Measurements from ENCODE around the gene SMOC2.

SMOC2 gene

DNA sequence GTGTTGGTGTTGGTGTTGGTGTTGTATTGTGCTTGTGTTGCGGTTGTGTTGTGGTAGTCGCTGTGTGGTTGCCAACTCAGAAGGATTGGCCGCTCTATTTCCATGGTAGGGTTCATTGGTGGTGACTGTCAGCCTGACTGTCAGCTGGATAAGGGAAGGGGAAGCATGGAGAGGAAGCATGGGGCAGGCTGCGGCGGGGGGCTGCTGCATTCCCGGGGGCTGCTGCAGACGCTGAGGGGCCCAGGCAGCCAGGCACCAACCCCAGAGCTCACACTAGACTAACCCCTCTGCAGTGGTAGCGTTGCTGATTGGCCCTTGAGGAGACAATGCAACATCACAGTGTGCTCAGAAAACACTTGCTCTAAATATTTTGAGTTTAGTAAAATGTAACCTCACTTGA lies 199.2 kb downstream of the SMOC2 start:
- no peak overlapping the region for H3K4me3 ChIP-seq (ENCODE audit: low read depth in 1 of 2, low read length in 2 of 2)
- H3K9me3 ChIP-seq (ENCODE audit: low read length): no peaks in the 10 kb centered on the region
- no peak overlapping the region for H3K9ac ChIP-seq (ENCODE audit: low read length)
- peaks cover 3% of the 10 kb centered on the region for H3K4me1 ChIP-seq (ENCODE audit: insufficient read depth, low read length)
- H3K27ac ChIP-seq (ENCODE audit: low read depth, low read length): no peak overlapping the region
- H3K36me3 ChIP-seq (ENCODE audit: insufficient read depth, low read length): no peaks in the 10 kb centered on the region
- no peaks in the 10 kb centered on the region for H3K27me3 ChIP-seq (ENCODE audit: control insufficient read depth in 1 of 2, insufficient read depth in 2 of 2, low read length in 2 of 2)

DNA sequence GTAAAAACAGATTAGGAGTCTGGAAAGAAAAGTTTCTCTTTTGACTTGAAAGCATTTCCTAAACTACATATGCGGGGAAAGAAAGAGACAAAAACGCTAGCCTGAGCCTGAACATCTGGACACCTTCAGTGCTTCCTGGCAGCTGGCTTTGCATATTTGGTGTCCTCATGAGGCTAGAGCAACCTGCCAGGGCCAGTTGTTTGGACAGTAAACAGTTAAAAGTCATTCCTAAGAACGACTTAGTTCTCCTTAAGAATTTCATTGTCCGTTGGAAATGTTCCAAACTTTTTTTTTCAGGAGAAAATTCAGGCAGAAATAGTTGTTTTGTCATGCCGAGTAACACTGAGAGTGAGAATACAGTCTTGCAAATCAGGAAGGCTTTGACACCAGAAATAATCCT lies 199.8 kb downstream of the SMOC2 start:
- Histone ChIP-seq H3K27ac (ENCODE audit: low read depth, low read length) (no peak overlapping the region), H3K36me3 (ENCODE audit: insufficient read depth, low read length) (no peaks in the 10 kb centered on the region), H3K9ac (ENCODE audit: low read length) (no peak overlapping the region), H3K27me3 (ENCODE audit: control insufficient read depth in 1 of 2, insufficient read depth in 2 of 2, low read length in 2 of 2) (no peaks in the 10 kb centered on the region), H3K4me1 (ENCODE audit: insufficient read depth, low read length) (no peaks in the 10 kb centered on the region), H3K9me3 (ENCODE audit: low read length) (no peaks in the 10 kb centered on the region), H3K4me3 (ENCODE audit: low read depth in 1 of 2, low read length in 2 of 2) (no peak overlapping the region)

DNA sequence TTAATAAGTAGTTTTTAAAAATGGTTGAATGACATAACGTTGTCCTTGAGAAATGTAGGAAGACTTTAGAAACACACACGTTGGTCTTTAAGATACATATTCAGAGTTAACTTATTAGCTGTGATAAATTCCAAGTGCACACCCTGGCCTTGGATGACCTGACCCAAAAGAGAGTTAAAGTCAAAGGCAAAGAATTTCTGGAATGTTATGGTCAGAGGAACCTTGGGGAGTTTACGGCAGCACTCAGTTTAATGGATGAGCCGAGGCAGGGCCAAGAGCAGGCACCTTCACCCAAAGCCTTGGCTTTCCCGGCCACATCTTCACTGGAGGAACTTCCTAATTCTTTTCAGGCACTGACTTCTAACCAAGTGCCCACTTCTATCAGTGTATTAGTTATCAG lies 200.5 kb downstream of the SMOC2 start:
- Histone ChIP-seq H3K4me3 (ENCODE audit: low read depth in 1 of 2, low read length in 2 of 2) (no peak overlapping the region), H3K4me1 (ENCODE audit: insufficient read depth, low read length) (no peaks in the 10 kb centered on the region), H3K9ac (ENCODE audit: low read length) (no peak overlapping the region), H3K27me3 (ENCODE audit: control insufficient read depth in 1 of 2, insufficient read depth in 2 of 2, low read length in 2 of 2) (no peaks in the 10 kb centered on the region), H3K9me3 (ENCODE audit: low read length) (no peaks in the 10 kb centered on the region), H3K27ac (ENCODE audit: low read depth, low read length) (no peak overlapping the region), H3K36me3 (ENCODE audit: insufficient read depth, low read length) (no peaks in the 10 kb centered on the region)

DNA sequence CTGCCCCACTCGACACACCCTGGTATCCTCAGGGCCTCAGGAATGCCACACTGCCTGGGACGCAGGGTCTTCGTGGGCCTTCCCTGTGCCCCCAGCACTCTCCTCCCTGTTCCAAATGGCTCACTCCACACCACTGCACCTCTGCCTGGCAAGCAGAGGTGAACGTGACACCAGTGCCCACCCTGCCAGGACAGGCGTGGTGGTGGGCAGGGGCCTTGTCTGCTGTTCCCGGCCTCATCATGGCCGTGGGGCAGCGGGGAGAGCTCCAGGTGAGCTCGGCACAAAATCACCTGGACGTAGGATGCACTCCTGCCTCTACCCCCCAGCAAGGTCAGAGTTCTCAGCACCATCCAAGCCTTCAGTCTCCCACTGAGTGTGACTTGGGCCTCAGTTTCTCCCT lies 202.4 kb downstream of the SMOC2 start:
- H3K27ac ChIP-seq (ENCODE audit: low read depth, low read length): no peak overlapping the region
- no peak overlapping the region for H3K4me3 ChIP-seq (ENCODE audit: low read depth in 1 of 2, low read length in 2 of 2)
- H3K9ac ChIP-seq (ENCODE audit: low read length): no peak overlapping the region
- H3K9me3 ChIP-seq (ENCODE audit: low read length): no peaks in the 10 kb centered on the region
- H3K27me3 ChIP-seq (ENCODE audit: control insufficient read depth in 1 of 2, insufficient read depth in 2 of 2, low read length in 2 of 2): no peaks in the 10 kb centered on the region
- H3K4me1 ChIP-seq (ENCODE audit: insufficient read depth, low read length): no peaks in the 10 kb centered on the region
- no peaks in the 10 kb centered on the region for H3K36me3 ChIP-seq (ENCODE audit: insufficient read depth, low read length)

DNA sequence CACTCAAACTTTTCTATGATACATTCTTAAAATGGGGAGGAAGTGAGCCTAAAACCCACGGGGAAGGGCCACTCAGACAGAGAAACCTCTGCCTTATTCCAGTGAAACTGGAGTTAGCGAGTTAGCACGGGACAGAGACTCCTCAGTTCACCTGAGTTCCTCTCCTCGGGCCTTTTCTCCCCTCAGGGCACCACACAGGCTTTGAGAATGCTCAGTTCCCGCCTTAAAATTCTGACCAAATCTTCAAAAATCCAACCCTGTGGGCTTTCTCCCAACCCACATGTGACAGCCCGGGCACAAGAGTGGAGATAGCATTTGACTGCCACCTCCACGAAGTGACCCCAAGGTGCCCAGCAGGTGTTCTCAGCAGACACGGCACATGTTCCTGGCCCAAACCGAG lies 204.3 kb downstream of the SMOC2 start:
- Histone ChIP-seq H3K4me1 (ENCODE audit: insufficient read depth, low read length) (no peaks in the 10 kb centered on the region), H3K36me3 (ENCODE audit: insufficient read depth, low read length) (no peaks in the 10 kb centered on the region), H3K9ac (ENCODE audit: low read length) (no peak overlapping the region), H3K27ac (ENCODE audit: low read depth, low read length) (no peak overlapping the region), H3K9me3 (ENCODE audit: low read length) (no peaks in the 10 kb centered on the region), H3K4me3 (ENCODE audit: low read depth in 1 of 2, low read length in 2 of 2) (no peak overlapping the region), H3K27me3 (ENCODE audit: control insufficient read depth in 1 of 2, insufficient read depth in 2 of 2, low read length in 2 of 2) (no peaks in the 10 kb centered on the region)

DNA sequence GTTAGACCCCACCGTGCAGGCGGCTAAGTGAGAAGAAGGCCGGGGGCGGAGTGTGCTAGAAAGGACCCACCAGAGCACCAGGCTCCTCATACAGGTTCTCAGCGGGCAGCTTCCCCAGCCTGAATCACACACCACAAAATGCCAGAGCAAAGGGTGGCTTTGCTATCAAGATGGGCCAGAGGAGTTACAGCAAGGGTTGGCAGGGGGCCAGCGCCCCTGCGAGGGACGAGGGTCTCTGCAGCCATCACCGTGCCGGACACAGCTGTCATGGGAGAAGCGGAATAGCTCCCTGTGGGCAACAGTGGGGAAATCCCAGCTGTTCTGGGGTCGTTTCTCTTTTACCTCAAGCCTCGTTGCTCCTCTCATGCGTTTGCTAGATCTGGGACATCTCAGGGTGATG lies 206.3 kb downstream of the SMOC2 start:
- Histone ChIP-seq H3K9me3 (ENCODE audit: low read length) (no peaks in the 10 kb centered on the region), H3K4me3 (ENCODE audit: low read depth in 1 of 2, low read length in 2 of 2) (no peak overlapping the region), H3K27ac (ENCODE audit: low read depth, low read length) (no peak overlapping the region), H3K4me1 (ENCODE audit: insufficient read depth, low read length) (no peaks in the 10 kb centered on the region), H3K36me3 (ENCODE audit: insufficient read depth, low read length) (no peaks in the 10 kb centered on the region), H3K27me3 (ENCODE audit: control insufficient read depth in 1 of 2, insufficient read depth in 2 of 2, low read length in 2 of 2) (no peaks in the 10 kb centered on the region), H3K9ac (ENCODE audit: low read length) (no peak overlapping the region)

DNA sequence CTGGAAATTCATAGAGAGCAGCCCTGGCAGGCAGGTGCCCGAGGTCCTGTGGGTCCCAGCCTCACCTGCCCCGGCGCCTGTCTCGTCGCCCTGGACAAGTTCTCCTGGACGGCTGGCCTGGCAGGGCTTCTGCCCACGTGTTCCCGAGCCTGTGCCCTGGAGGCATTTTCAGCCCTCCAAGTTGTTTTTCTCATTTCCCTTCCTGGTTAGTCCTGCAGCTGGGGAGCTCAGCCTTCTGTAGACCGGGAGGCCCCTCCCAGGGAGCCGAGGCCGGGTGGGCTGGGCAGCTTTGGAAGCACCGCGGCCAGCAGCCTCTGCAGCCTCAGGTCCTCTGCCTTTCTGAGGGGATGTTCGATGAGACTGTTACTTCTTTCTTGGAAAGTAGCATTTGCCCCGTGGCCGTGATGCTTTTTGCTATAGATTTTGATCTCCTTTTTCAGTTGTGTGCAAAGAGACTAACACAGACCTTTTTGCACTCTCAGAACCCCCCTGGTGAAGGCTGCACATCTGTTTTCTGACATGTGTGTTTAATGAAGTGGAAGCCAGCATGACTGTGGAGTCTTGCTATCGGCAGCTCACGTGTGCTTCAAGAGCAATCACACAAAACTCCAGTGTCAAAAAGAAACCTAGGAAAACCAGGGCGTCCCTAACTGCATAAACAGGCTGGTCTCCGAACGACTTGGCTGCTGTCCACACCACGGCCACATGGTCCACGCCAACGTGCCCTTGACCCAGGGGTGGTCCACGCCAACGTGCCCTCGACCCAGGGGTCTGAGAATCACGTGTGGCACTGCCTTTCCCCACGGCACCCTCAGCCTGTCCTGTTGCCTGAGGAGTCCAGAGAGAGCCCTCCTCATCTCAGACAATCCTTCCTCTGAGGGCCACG lies 207.5 kb downstream of the SMOC2 start:
- H3K4me3 ChIP-seq (ENCODE audit: low read depth in 1 of 2, low read length in 2 of 2): no peak overlapping the region
- H3K9me3 ChIP-seq (ENCODE audit: low read length): no peaks in the 10 kb centered on the region
- no peak overlapping the region for H3K27ac ChIP-seq (ENCODE audit: low read depth, low read length)
- H3K36me3 ChIP-seq (ENCODE audit: insufficient read depth, low read length): no peaks in the 10 kb centered on the region
- no peak overlapping the region for H3K9ac ChIP-seq (ENCODE audit: low read length)
- H3K4me1 ChIP-seq (ENCODE audit: insufficient read depth, low read length): no peaks in the 10 kb centered on the region
- no peaks in the 10 kb centered on the region for H3K27me3 ChIP-seq (ENCODE audit: control insufficient read depth in 1 of 2, insufficient read depth in 2 of 2, low read length in 2 of 2)

DNA sequence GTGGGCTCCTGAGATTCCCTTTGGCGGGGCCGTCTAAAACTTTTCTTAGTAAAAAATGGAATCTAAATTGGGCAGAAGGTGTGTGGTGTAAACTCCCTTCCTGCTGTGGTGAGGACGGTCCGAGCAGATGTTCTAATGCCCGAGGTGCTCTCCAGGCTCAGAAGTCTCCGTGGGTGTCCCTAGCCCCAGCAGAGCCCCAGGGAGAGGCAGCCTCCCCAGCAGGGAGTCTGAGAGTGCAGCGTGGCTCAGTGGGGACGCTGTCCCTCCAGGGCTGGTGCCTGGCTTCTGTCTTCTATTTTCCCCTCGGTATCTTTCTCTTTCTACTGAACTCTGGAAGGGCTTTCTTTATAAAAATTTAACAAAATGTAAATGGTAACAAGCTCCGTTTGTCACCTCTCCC lies 208.2 kb downstream of the SMOC2 start:
- no peak overlapping the region for H3K4me3 ChIP-seq (ENCODE audit: low read depth in 1 of 2, low read length in 2 of 2)
- H3K27me3 ChIP-seq (ENCODE audit: control insufficient read depth in 1 of 2, insufficient read depth in 2 of 2, low read length in 2 of 2): no peaks in the 10 kb centered on the region
- H3K9me3 ChIP-seq (ENCODE audit: low read length): no peaks in the 10 kb centered on the region
- H3K9ac ChIP-seq (ENCODE audit: low read length): no peak overlapping the region
- no peaks in the 10 kb centered on the region for H3K4me1 ChIP-seq (ENCODE audit: insufficient read depth, low read length)
- no peak overlapping the region for H3K27ac ChIP-seq (ENCODE audit: low read depth, low read length)
- no peaks in the 10 kb centered on the region for H3K36me3 ChIP-seq (ENCODE audit: insufficient read depth, low read length)

DNA sequence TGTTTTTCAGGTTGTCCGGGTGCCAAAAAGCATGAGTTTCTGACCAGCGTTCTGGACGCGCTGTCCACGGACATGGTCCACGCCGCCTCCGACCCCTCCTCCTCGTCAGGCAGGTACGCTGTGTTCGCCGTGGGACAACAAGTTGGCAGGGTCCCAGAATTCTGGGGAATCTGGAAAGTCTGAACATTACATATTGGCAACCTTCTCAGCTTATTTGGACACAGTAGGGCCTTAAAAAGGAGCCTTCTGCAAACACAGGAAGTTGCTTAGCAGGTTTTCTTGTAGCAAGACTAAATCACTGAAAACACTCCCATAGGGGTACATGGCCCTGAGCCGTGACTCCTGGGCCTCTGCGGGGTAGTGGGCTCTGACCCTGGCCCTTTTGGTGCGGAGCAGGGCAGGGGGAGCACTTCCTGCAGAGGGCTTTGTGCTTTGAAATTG lies 209.7 kb downstream of the SMOC2 start:
- Histone ChIP-seq H3K9ac (ENCODE audit: low read length) (no peak overlapping the region), H3K27ac (ENCODE audit: low read depth, low read length) (no peak overlapping the region), H3K9me3 (ENCODE audit: low read length) (no peaks in the 10 kb centered on the region), H3K36me3 (ENCODE audit: insufficient read depth, low read length) (no peaks in the 10 kb centered on the region), H3K4me1 (ENCODE audit: insufficient read depth, low read length) (no peaks in the 10 kb centered on the region), H3K27me3 (ENCODE audit: control insufficient read depth in 1 of 2, insufficient read depth in 2 of 2, low read length in 2 of 2) (no peaks in the 10 kb centered on the region), H3K4me3 (ENCODE audit: low read depth in 1 of 2, low read length in 2 of 2) (no peak overlapping the region)

DNA sequence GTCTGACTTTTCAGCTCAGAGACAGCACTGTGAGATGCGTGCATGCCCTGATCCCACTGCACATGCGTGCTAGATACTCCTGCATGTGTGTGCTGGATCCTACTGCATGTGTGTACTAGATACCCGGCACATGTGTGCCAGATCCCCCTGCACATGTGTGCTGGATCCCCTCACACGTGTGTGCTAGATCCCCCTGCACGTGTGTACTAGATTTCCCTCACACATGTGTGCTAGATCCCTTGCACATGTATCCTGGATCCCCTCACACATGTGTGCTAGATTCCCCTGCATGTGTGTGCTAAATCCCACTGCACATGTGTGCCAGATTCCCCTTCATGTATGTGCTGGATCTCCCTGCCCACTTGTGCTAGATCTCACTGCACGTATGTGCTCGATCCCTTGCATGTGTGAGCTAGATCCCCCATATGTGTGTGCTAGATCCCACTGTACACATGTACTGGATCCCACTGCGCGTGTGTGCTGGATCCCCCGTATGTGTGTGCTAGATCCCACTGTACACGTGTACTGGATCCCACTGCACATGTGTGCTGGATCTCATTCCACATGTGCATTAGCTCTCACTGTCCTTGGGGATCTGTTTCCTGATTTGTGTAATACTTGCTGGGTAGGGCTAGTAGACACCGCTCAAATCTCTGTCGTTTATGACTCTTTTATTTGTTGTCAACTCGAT lies 214.6 kb downstream of the SMOC2 start:
- no peak overlapping the region for H3K4me3 ChIP-seq (ENCODE audit: low read depth in 1 of 2, low read length in 2 of 2)

DNA sequence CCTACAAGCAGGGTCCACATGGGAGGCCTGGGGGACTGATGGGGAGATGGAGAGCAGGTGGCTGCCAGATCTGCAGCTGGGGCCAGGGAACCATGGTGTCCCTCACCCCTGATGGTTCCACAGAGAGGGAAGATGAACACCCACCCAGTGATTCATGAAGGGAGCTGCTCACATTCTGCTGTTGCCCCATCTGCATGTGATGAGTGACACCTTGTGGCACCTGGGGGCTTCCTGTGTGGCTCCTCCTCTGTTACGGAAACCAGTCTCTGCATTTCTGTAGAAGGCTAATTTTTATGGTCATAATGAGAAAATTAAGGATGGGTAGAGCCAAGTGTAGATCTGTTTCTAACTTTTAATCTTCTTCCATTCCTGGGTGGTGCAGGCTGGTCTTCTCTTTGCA lies 217.1 kb downstream of the SMOC2 start:
- Histone ChIP-seq H3K4me3 (ENCODE audit: low read depth in 1 of 2, low read length in 2 of 2) (no peak overlapping the region), H3K27ac (ENCODE audit: low read depth, low read length) (no peak overlapping the region), H3K27me3 (ENCODE audit: control insufficient read depth in 1 of 2, insufficient read depth in 2 of 2, low read length in 2 of 2) (no peaks in the 10 kb centered on the region), H3K9me3 (ENCODE audit: low read length) (no peaks in the 10 kb centered on the region), H3K9ac (ENCODE audit: low read length) (no peak overlapping the region), H3K4me1 (ENCODE audit: insufficient read depth, low read length) (no peaks in the 10 kb centered on the region), H3K36me3 (ENCODE audit: insufficient read depth, low read length) (no peaks in the 10 kb centered on the region)

More for the DNA sequence above, 214.6 kb downstream of the SMOC2 start:
- H3K9ac ChIP-seq (ENCODE audit: low read length): no peak overlapping the region
- no peaks in the 10 kb centered on the region for H3K9me3 ChIP-seq (ENCODE audit: low read length)
- H3K27me3 ChIP-seq (ENCODE audit: control insufficient read depth in 1 of 2, insufficient read depth in 2 of 2, low read length in 2 of 2): no peaks in the 10 kb centered on the region
- no peak overlapping the region for H3K27ac ChIP-seq (ENCODE audit: low read depth, low read length)
- H3K4me1 ChIP-seq (ENCODE audit: insufficient read depth, low read length): no peaks in the 10 kb centered on the region
- H3K36me3 ChIP-seq (ENCODE audit: insufficient read depth, low read length): no peaks in the 10 kb centered on the region
